Smooth muscle cell (in vitro differentiated cells): ENCODE data around the gene FARS2. TPM values are rescaled to one million over a fixed set of nuclear protein-coding genes. Genes with fewer than 3 reads are reported as not detected.

Experiments
- DNase-seq: peaks from one replicate; lab custom pipeline; 2025; ENCODE audit not compliant: unreplicated experiment; lab: John Stamatoyannopoulos, UW
- H2AFZ ChIP-seq: fragments of 200-600 bp; sonication (generic); 2 replicates; pipeline ENCODE4 v1.6.0; 2016; ENCODE audit warnings: antibody characterized with exemption, low read depth, mild to moderate bottlenecking
- H3F3A ChIP-seq: fragments of 200-600 bp; sonication (generic); 2 replicates; pipeline ENCODE4 v1.6.0; 2017; ENCODE audit warnings: antibody characterized with exemption, low read depth
- H3K27ac ChIP-seq: fragments of 200-600 bp; sonication (generic); 2 replicates; pipeline ENCODE4 v1.5.1; 2016; ENCODE audit warnings: low read depth, mild to moderate bottlenecking
- H3K27me3 ChIP-seq: fragments of 200-600 bp; sonication (generic); 2 replicates; pipeline ENCODE4 v1.6.1; 2016; ENCODE audit warnings: low read depth, mild to moderate bottlenecking
- H3K36me3 ChIP-seq: fragments of 200-600 bp; sonication (generic); 2 replicates; pipeline ENCODE4 v1.5.1; 2016; ENCODE audit warnings: low read depth
- H3K4me1 ChIP-seq: fragments of 200-600 bp; sonication (generic); 2 replicates; pipeline ENCODE4 v1.5.1; 2016; ENCODE audit warnings: low read depth
- H3K4me2 ChIP-seq: fragments of 200-600 bp; sonication (generic); 2 replicates; pipeline ENCODE4 v1.6.0; 2016; ENCODE audit warnings: mild to moderate bottlenecking
- H3K4me3 ChIP-seq: fragments of 200-600 bp; sonication (generic); 2 replicates; pipeline ENCODE4 v1.5.1; 2016; ENCODE audit warnings: mild to moderate bottlenecking
- H3K79me2 ChIP-seq: fragments of 200-600 bp; sonication (generic); 2 replicates; pipeline ENCODE4 v1.6.0; 2016; ENCODE audit warnings: low read depth, mild to moderate bottlenecking
- H3K9ac ChIP-seq: fragments of 200-600 bp; sonication (generic); 2 replicates; pipeline ENCODE4 v1.6.0; 2016; ENCODE audit warnings: low read depth
- H3K9me3 ChIP-seq: fragments of 200-600 bp; sonication (generic); replicated peaks from 2 replicates; pipeline ENCODE4 v1.5.1; 2016; ENCODE audit warnings: low read depth
- H4K20me1 ChIP-seq: fragments of 200-600 bp; sonication (generic); 2 replicates; pipeline ENCODE4 v1.6.0; 2016; ENCODE audit warnings: low read depth
- CTCF ChIP-seq: fragments of 200-600 bp; sonication (generic); IDR thresholded peaks from 2 replicates; pipeline ENCODE4 v1.5.1; 2017; ENCODE audit warnings: borderline replicate concordance, mild to moderate bottlenecking, antibody characterized with exemption; ENCODE audit not compliant: insufficient read depth, poor library complexity, severe bottlenecking
- WGBS: methylation state at CpG from one replicate; pipeline ENCODE4 v1.1.7; 2016; ENCODE audit warnings: low lambda C conversion rate; 5-methylcytosine and 5-hydroxymethylcytosine counted together
- polyA plus RNA-seq: library from polyadenylated mRNA; unstranded; fragments of >200 nt; fragmentation: Nextera tagmentation; extraction: Ambion mirVana; gene quantifications from 2 replicates; pipeline ENCODE4 v1.2.1, GENCODE V29; 2016
- total RNA-seq: library from RNA; depleted of rRNA; stranded (reverse); fragments of >200 nt; gene quantifications from 2 replicates; pipeline ENCODE4 v1.2.3, GENCODE V29; 2014

Gene FARS2
- total and polyA plus RNA-seq, 2 experiments from 2014 or later, result 9.6 to 13.2 TPM

GRCh38 chr6:5718231-5718947 lies 457.1 kb downstream of the FARS2 start:
- no peak overlapping the region for H3K9ac ChIP-seq

GRCh38 chr6:5723841-5724691 lies 462.8 kb downstream of the FARS2 start:
- TF ChIP-seq CTCF, result no peak
- Histone ChIP-seq H3K9ac (no peak overlapping the region), H4K20me1 (no peaks in the 10 kb centered on the region), H3K79me2 (no peaks in the 10 kb centered on the region), H3K27me3 (no peaks in the 10 kb centered on the region), H3K4me3 (no peak overlapping the region), H2AFZ (no peak overlapping the region), H3K9me3 (no peaks in the 10 kb centered on the region), H3F3A (no peaks in the 10 kb centered on the region), H3K27ac (no peak overlapping the region), H3K4me2 (no peak overlapping the region), H3K36me3 (no peaks in the 10 kb centered on the region), H3K4me1 (peaks cover 8% of the 10 kb centered on the region)
- WGBS, result 88% methylated on average over 21 of the region's 21 CpGs
- DNase-seq, result no peak

More at GRCh38 chr6:5718231-5718947, 457.1 kb downstream of the FARS2 start:
- Histone ChIP-seq H3K27ac (no peak overlapping the region), H3K79me2 (no peaks in the 10 kb centered on the region), H3K4me3 (no peak overlapping the region), H3K27me3 (no peaks in the 10 kb centered on the region), H3K36me3 (no peaks in the 10 kb centered on the region), H2AFZ (no peak overlapping the region), H3K4me2 (no peak overlapping the region), H4K20me1 (no peaks in the 10 kb centered on the region), H3K4me1 (peaks cover under 1% of the 10 kb centered on the region), H3K9me3 (no peaks in the 10 kb centered on the region), H3F3A (no peaks in the 10 kb centered on the region)
- DNase-seq, result no peak
- WGBS, result 91% methylated on average over 5 of the region's 5 CpGs
- no peak for TF ChIP-seq CTCF

GRCh38 chr6:5724911-5725310 lies 463.6 kb downstream of the FARS2 start:
- Histone ChIP-seq H3K27ac (no peak overlapping the region), H3K4me2 (no peak overlapping the region), H3K4me1 (peaks cover 8% of the 10 kb centered on the region), H3K9me3 (no peaks in the 10 kb centered on the region), H3K27me3 (no peaks in the 10 kb centered on the region), H3K79me2 (no peaks in the 10 kb centered on the region), H4K20me1 (peaks cover 5% of the 10 kb centered on the region), H3K9ac (no peak overlapping the region), H3K36me3 (no peaks in the 10 kb centered on the region), H2AFZ (no peak overlapping the region), H3F3A (no peaks in the 10 kb centered on the region), H3K4me3 (no peak overlapping the region)
- no peak for DNase-seq
- 83% methylated on average over 10 of the region's 10 CpGs for whole genome bisulfite sequencing
- no peak for TF ChIP-seq CTCF
